ENCODE data around the gene KCMF1.

- TF ChIP-seq, protein P1, sequence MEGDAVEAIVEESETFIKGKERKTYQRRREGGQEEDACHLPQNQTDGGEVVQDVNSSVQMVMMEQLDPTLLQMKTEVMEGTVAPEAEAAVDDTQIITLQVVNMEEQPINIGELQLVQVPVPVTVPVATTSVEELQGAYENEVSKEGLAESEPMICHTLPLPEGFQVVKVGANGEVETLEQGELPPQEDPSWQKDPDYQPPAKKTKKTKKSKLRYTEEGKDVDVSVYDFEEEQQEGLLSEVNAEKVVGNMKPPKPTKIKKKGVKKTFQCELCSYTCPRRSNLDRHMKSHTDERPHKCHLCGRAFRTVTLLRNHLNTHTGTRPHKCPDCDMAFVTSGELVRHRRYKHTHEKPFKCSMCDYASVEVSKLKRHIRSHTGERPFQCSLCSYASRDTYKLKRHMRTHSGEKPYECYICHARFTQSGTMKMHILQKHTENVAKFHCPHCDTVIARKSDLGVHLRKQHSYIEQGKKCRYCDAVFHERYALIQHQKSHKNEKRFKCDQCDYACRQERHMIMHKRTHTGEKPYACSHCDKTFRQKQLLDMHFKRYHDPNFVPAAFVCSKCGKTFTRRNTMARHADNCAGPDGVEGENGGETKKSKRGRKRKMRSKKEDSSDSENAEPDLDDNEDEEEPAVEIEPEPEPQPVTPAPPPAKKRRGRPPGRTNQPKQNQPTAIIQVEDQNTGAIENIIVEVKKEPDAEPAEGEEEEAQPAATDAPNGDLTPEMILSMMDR (IDR thresholded peaks at IDR 0.05), result no peak
- TF ChIP-seq POLR2AphosphoS5 (IDR thresholded peaks at IDR 0.05) (no peak), POLR2A (IDR thresholded peaks at IDR 0.05) (no peak), EP300 (IDR thresholded peaks at IDR 0.05; ENCODE audit: low read depth) (no peak)
These were observed 28.8 kb upstream of the KCMF1 start for GRCh38 chr2:84942166-84942565.

All from transverse colon (tissue), 4 donors.